KOPT-K1 (cell line): ENCODE results near the gene CDH13.

Source experiments
- H3K27ac ChIP-seq: fragments of 200-600 bp; sonication (generic); 2 replicates; pipeline ENCODE4 v1.5.1; 2016; ENCODE audit warnings: antibody characterized with exemption, mild to moderate bottlenecking, low read depth, low read length; ENCODE audit not compliant: poor library complexity, severe bottlenecking
- H3K36me3 ChIP-seq: fragments of 200-600 bp; sonication (generic); 2 replicates; pipeline ENCODE4 v1.5.1; 2017; ENCODE audit warnings: antibody characterized with exemption, mild to moderate bottlenecking, low read length, moderate library complexity; ENCODE audit not compliant: insufficient read depth
- H3K9me3 ChIP-seq: fragments of 200-600 bp; sonication (generic); 2 replicates; pipeline ENCODE4 v1.5.1; 2017; ENCODE audit warnings: antibody characterized with exemption, low read length, mild to moderate bottlenecking; ENCODE audit not compliant: insufficient read depth, poor library complexity, severe bottlenecking

The CDH13 gene

DNA sequence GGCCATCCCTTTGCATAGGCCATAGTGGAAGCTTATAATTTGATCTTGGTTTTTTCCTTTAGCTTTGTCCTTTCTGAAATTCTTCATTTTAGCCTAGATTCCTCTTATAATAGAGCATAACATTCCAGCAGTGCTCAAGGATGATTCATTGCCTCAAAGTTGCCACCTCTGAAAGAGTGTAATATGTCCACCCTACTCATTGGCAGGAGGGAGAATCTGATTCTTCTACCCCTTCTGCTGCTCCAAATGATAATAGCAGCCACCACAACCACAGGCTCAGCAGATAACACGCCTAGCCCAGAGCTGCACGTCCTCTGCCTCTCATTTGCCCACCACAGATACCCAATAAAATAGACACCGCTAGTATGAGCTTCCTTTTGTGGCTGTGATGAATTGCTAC is 843.6 kb downstream of the CDH13 start:
- Histone ChIP-seq H3K36me3 (no peaks in the 10 kb centered on the region), H3K9me3 (no peaks in the 10 kb centered on the region), H3K27ac (no peak overlapping the region)

DNA sequence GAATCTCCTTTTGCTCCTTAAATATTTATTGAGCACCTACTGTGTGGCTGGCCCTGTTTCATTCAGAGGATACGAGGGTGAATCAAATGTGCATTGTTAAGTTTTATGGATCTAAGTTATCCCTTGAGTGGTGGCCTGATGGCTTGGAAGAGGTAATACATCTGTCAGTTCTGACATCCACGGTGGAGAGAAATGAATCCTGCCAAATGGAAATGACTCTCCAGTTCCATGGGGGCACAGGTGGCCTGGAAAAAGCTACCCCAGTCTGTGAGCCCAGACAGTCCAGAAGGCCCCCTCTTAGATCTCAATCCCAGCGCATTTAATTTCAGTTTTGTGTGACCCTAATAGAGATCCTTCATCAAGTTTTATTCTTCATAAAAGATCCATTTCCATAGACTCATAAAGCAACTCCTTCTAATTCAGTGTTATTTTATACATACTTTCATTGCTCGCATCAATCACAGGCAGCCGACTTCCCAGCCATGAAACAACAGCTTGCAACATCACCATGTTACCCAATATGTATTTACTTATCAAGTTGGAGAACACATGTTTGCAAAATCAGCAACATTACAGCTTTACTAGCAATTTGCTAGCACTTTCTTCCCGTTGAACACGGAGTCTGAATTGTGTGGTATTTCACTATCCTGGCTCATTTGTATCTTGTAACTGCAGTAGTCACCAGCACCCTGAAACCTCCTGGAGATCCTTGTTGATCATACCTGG is 846.2 kb downstream of the CDH13 start:
- Histone ChIP-seq H3K27ac (no peak overlapping the region), H3K9me3 (no peaks in the 10 kb centered on the region), H3K36me3 (no peaks in the 10 kb centered on the region)

DNA sequence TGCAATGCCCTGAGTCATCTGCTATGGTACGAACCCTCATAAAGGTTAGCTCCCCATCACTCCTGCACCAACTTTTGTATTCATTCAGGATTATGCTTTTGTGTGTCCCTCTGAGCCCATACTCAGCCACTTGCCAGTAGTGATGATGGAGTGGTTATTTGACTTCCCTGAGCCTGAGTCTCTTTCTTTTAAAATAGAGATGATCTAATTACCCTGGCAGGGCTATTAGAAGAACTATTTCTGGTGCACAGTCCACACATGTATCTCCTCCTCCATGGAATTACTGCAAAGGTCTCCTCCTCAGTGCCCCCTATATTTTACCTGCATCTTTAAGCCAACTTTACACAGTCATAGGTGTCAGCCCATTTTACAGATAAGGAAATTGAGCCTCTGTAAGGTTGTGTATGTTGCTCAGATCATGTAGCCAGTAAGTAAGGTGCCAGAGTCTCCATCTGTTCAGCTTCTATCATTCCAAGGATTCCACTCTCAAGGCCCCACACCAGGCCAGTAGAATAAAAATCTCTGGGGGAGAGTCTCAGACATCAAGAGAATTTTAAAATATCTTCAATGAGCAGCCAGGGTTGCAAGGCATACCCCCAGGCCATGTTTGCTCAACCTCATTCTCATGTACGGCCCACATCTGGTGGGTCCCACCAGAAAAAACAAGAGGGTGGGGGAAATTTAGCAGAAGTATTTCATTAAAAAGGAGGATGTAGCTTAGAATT is 847.3 kb downstream of the CDH13 start:
- no peaks in the 10 kb centered on the region for H3K36me3 ChIP-seq
- no peak overlapping the region for H3K27ac ChIP-seq

GRCh38 chr16:83475108-83475507 is 848.3 kb downstream of the CDH13 start:
- Histone ChIP-seq H3K36me3 (no peaks in the 10 kb centered on the region), H3K9me3 (no peaks in the 10 kb centered on the region), H3K27ac (no peak overlapping the region)

More for the DNA sequence above, 847.3 kb downstream of the CDH13 start:
- no peaks in the 10 kb centered on the region for H3K9me3 ChIP-seq

- Histone ChIP-seq H3K36me3 (no peaks in the 10 kb centered on the region), H3K9me3 (no peaks in the 10 kb centered on the region), H3K27ac (no peak overlapping the region)
Observed at GRCh38 chr16:83481589-83481988, 854.8 kb downstream of the CDH13 start.

DNA sequence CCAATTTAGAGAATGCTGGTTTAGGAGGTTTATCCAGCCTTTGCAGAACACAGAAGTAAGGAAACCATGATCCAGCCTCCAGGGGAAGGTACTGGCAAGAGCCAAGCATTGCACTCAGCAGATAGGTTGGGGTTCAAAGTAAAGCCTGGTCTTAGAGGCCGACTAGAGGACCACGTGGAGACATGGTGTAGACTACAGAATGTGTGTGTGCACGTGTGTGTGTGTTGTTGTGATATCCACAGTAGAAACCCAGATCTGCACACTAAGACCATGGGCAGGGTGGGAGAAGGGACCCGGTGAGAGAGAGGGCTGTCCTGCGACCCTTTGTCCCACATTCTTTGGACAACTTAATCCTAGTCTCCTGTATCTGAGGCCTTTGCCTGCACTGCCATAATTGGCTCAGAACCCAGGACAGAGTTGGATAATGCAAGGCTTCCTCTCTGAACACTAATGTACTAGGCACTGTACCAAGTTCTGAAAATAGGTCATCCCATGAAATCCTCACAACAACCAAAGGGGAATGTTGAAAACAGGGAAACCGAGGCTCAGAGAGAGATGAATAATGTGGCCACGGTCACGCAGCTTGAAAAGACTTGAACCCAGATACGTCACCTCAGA is 855.9 kb downstream of the CDH13 start:
- H3K9me3 ChIP-seq = no peaks in the 10 kb centered on the region

GRCh38 chr16:83490073-83490472 is 863.3 kb downstream of the CDH13 start:
- Histone ChIP-seq H3K27ac (no peak overlapping the region), H3K9me3 (no peaks in the 10 kb centered on the region), H3K36me3 (no peaks in the 10 kb centered on the region)

More for the DNA sequence above, 855.9 kb downstream of the CDH13 start:
- Histone ChIP-seq H3K27ac (no peak overlapping the region), H3K36me3 (no peaks in the 10 kb centered on the region)

- no peaks in the 10 kb centered on the region for H3K36me3 ChIP-seq
- H3K27ac ChIP-seq = no peak overlapping the region
- H3K9me3 ChIP-seq = no peaks in the 10 kb centered on the region
Observed at GRCh38 chr16:83494459-83494858, 867.7 kb downstream of the CDH13 start.

- Histone ChIP-seq H3K27ac (no peak overlapping the region), H3K36me3 (no peaks in the 10 kb centered on the region), H3K9me3 (no peaks in the 10 kb centered on the region)
Observed at GRCh38 chr16:83501481-83501880, 874.7 kb downstream of the CDH13 start.

DNA sequence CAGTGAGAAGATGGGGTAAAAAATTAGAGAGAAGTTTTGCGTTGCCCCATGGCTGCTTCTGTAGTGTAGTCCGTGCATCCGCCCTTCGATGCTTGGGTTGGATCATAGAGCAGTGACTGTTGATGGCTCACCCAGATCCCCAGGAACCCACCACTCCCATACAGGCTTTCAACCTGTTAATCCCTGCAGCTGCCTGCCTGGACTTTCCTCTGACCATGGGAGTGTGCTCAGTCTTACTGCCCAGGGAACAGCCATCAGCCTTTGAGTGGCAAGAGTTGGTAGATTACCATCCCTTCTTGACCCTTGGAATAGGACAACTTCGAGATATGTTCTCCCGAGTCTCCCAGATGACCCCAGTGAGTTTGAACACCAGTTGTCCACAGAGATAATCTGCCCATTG is 881.5 kb downstream of the CDH13 start:
- no peaks in the 10 kb centered on the region for H3K36me3 ChIP-seq
- H3K9me3 ChIP-seq = no peaks in the 10 kb centered on the region
- no peak overlapping the region for H3K27ac ChIP-seq

- no peak overlapping the region for H3K27ac ChIP-seq
- H3K36me3 ChIP-seq = no peaks in the 10 kb centered on the region
- H3K9me3 ChIP-seq = no peaks in the 10 kb centered on the region
Observed at GRCh38 chr16:83509316-83509715, 882.5 kb downstream of the CDH13 start.

- H3K27ac ChIP-seq = no peak overlapping the region
- no peaks in the 10 kb centered on the region for H3K9me3 ChIP-seq
- no peaks in the 10 kb centered on the region for H3K36me3 ChIP-seq
Observed at GRCh38 chr16:83510906-83511305, 884.1 kb downstream of the CDH13 start.

- Histone ChIP-seq H3K9me3 (no peaks in the 10 kb centered on the region), H3K36me3 (no peaks in the 10 kb centered on the region), H3K27ac (no peak overlapping the region)
Observed at GRCh38 chr16:83513008-83513755, 886.4 kb downstream of the CDH13 start.

DNA sequence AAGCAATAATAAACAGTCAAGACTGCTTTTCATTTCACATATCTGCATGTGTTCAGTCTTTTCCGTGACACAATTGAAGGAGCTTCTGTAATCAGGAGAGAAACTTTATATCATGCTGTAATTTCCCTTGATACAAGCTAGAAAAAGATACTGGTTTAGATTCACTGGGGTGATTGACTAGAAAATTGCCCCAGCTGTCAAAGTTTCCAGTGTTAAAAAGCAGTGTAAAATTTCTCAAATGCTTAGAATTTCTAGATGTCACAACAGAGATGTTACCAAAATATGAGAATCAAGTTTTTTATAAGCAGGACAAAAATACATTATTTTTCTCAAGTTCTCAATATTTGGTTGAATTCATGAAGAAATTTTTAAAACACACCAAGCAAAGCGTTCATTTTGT is 888.6 kb downstream of the CDH13 start:
- no peaks in the 10 kb centered on the region for H3K9me3 ChIP-seq

GRCh38 chr16:83516931-83517330 is 890.2 kb downstream of the CDH13 start:
- Histone ChIP-seq H3K36me3 (no peaks in the 10 kb centered on the region), H3K27ac (no peak overlapping the region), H3K9me3 (no peaks in the 10 kb centered on the region)

More for the DNA sequence above, 888.6 kb downstream of the CDH13 start:
- Histone ChIP-seq H3K27ac (no peak overlapping the region), H3K36me3 (no peaks in the 10 kb centered on the region)
